HFFc6 (cell line): ENCODE data around the gene NDUFS4. TPM values are rescaled to one million over a fixed set of nuclear protein-coding genes. Genes with fewer than 3 reads are reported as not detected.

Source experiments
- DNase-seq: peaks from one replicate; pipeline ENCODE4 v3.0.0-alpha.2; 2018
- H3K27ac Mint-ChIP-seq: 2 replicates; pipeline ENCODE4 v1.8.0; 2020; ENCODE audit warnings: mild to moderate bottlenecking, mixed read lengths
- H3K27me3 Mint-ChIP-seq: 2 replicates; pipeline ENCODE4 v1.8.0; 2021; ENCODE audit warnings: mild to moderate bottlenecking, moderate library complexity, mixed read lengths; ENCODE audit not compliant: insufficient read depth
- H3K36me3 Mint-ChIP-seq: 2 replicates; pipeline ENCODE4 v1.8.0; 2021; ENCODE audit warnings: low read depth, mixed read lengths
- H3K4me1 Mint-ChIP-seq: 2 replicates; pipeline ENCODE4 v1.8.0; 2020; ENCODE audit warnings: low read depth, mixed read lengths
- H3K4me3 Mint-ChIP-seq: 2 replicates; pipeline ENCODE4 v1.8.0; 2020; ENCODE audit warnings: mild to moderate bottlenecking, moderate library complexity, mixed read lengths
- H3K9me3 Mint-ChIP-seq: 2 replicates; pipeline ENCODE4 v1.8.0; 2020; ENCODE audit warnings: mild to moderate bottlenecking, mixed read lengths
- CTCF ChIP-seq: fragments of 200-600 bp; sonication (generic); IDR thresholded peaks from 2 replicates; pipeline ENCODE4 v1.5.0; 2021; ENCODE audit warnings: antibody characterized with exemption, mild to moderate bottlenecking
- total RNA-seq, 6 experiments: library from RNA; stranded (reverse); fragmentation: NEBNext Ultra II Directional; extraction: Animal tissue kit (Norgen Biotek cat#: 25700); gene quantifications; 2 replicates in 1 of 6; 3 replicates in 5 of 6; pipeline ENCODE4 v1.2.3, GENCODE V29; 2021

NDUFS4 gene
- total RNA-seq, 6 experiments from 2014 or later, result 93.7 to 116 (median 105) TPM

DNA sequence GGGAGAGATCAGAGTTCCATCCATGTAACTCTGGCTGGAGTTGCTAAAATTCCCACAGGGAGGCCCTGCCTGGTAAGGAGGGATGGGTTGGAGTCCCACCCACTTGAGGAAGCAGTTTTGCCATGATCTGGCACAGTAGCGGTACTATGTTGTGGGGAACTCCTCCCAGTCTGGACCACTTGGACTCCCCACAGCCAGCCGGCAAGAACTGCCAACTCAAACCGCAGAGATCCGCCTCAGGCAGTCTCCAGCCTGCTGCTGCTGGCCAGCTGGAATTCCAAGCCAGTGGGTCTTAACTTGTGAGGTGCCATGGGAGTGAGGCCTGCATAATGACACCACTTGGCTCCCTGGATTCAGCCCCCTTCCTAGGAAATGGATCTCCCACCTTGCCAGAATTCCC lies 151.9 kb downstream of the NDUFS4 start:
- Mint-ChIP-seq H3K4me3 (no peak overlapping the region), H3K9me3 (peaks cover 30% of the 10 kb centered on the region), H3K27ac (no peak overlapping the region), H3K4me1 (peaks cover 16% of the 10 kb centered on the region), H3K27me3 (peaks cover 18% of the 10 kb centered on the region), H3K36me3 (peaks cover 13% of the 10 kb centered on the region)
- DNase-seq, result peak; percentile 1
- TF ChIP-seq CTCF, result no peak

- peak overlapping the region; percentile 25; the same call in 1 of the 2 replicates for H3K27ac Mint-ChIP-seq
- peaks cover 13% of the 10 kb centered on the region for H3K36me3 Mint-ChIP-seq
- DNase-seq, result peak; percentile 15
- H3K9me3 Mint-ChIP-seq, result peaks cover 25% of the 10 kb centered on the region
- H3K27me3 Mint-ChIP-seq, result peaks cover 20% of the 10 kb centered on the region
- no peak for TF ChIP-seq CTCF
- H3K4me1 Mint-ChIP-seq, result peaks cover 16% of the 10 kb centered on the region
- H3K4me3 Mint-ChIP-seq, result no peak overlapping the region
Measured at GRCh38 chr5:53713978-53714666, 153.7 kb downstream of the NDUFS4 start.

DNA sequence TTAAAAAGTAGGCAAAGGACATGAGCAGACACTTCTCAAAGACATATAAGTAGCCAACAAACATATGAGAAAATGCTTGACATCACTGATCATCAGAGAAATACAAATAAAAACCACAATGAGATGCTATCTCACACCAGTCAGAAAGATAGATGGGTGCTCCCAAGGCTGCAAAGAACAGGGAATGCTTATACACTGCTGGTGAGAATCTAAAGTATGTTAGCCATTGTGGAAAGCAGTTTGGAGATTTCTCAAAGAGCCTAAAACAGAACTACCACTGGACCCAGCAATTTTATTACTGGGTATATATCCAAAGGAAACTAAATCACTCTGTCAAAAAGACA lies 154.2 kb downstream of the NDUFS4 start:
- TF ChIP-seq CTCF, result no peak
- Mint-ChIP-seq H3K9me3 (peaks cover 22% of the 10 kb centered on the region), H3K4me3 (no peak overlapping the region)

GRCh38 chr5:53726121-53726520 lies 165.7 kb downstream of the NDUFS4 start:
- Mint-ChIP-seq H3K27ac (no peak overlapping the region), H3K4me3 (no peak overlapping the region), H3K9me3 (no peaks in the 10 kb centered on the region), H3K27me3 (peaks cover 24% of the 10 kb centered on the region), H3K36me3 (no peaks in the 10 kb centered on the region), H3K4me1 (no peaks in the 10 kb centered on the region)
- DNase-seq, result no peak
- TF ChIP-seq CTCF, result no peak

More for the DNA sequence above, 154.2 kb downstream of the NDUFS4 start:
- no peak overlapping the region for H3K27ac Mint-ChIP-seq
- H3K36me3 Mint-ChIP-seq, result peaks cover 12% of the 10 kb centered on the region
- peaks cover 24% of the 10 kb centered on the region for H3K27me3 Mint-ChIP-seq
- H3K4me1 Mint-ChIP-seq, result peaks cover 16% of the 10 kb centered on the region
- DNase-seq, result peak; percentile 35

DNA sequence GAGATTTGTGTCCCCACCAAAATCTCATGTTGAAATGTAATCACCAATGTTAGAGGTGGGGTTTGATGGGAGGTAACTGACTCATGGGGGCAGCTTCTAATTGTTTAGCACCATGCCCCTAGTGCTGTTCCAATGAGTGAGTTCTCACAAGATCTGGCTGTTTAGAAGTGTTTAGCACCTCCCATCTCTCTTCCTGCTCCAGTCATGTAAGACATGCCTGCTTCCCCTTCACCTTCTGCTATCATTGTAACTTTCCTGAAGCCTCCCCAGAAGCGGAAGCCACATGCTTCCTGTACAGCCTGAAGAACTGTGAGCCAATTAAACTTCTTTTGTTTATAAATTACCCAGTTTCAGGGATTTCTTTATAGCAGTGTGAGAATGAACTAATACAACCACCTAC lies 170.5 kb downstream of the NDUFS4 start:
- TF ChIP-seq CTCF, result no peak
- Mint-ChIP-seq H3K27me3 (peaks cover 20% of the 10 kb centered on the region), H3K4me1 (no peaks in the 10 kb centered on the region), H3K4me3 (no peak overlapping the region), H3K9me3 (no peaks in the 10 kb centered on the region), H3K36me3 (no peaks in the 10 kb centered on the region), H3K27ac (no peak overlapping the region)
- DNase-seq, result no peak

Other genes with a start within 250 kb of the NDUFS4 start
- 10 to 100 TPM; 14.2 to 92.1 (median 82.2) TPM for gene FST, start 80.0 kb upstream of the NDUFS4 start, total RNA-seq